T-helper 17 cell (primary cell): Measurements from ENCODE around the gene PIK3R2. TPM values are rescaled to one million over a fixed set of nuclear protein-coding genes. Genes with fewer than 3 reads are reported as not detected.
"Not testable (repeated sequence)": the region's sequence is repeated elsewhere in the genome, so short reads cannot be mapped to it uniquely, and the experiment has no call there.

Experiments
- ATAC-seq: fragments of 150-1000 bp; cut with Tn5 transposase; 2 replicates; pipeline ENCODE4 v1.10.0; 2021; ENCODE audit warnings: mild to moderate bottlenecking, moderate library complexity
- DNase-seq, 3 donors: peaks; one replicate each; pipeline versions ENCODE4 v3.0.0 to v3.0.0-alpha.2; 2020 to 2021
- H3K9me3 ChIP-seq: one replicate; pipeline ENCODE4 v1.7.0; 2013; ENCODE audit warnings: low read length, mild to moderate bottlenecking; ENCODE audit not compliant: control insufficient read depth, poor library complexity, severe bottlenecking
- H3K27ac Mint-ChIP-seq: one replicate; pipeline ENCODE4 v1.8.0; 2022; ENCODE audit warnings: mild to moderate bottlenecking, moderate library complexity, mixed read lengths
- H3K27me3 Mint-ChIP-seq: one replicate; pipeline ENCODE4 v1.8.0; 2022; ENCODE audit warnings: mixed read lengths
- H3K36me3 Mint-ChIP-seq: one replicate; pipeline ENCODE4 v1.8.0; 2022; ENCODE audit warnings: low read depth, mixed read lengths
- H3K4me1 Mint-ChIP-seq: one replicate; pipeline ENCODE4 v1.8.0; 2022; ENCODE audit warnings: mild to moderate bottlenecking, mixed read lengths
- H3K4me3 Mint-ChIP-seq: one replicate; pipeline ENCODE4 v1.8.0; 2022; ENCODE audit warnings: mild to moderate bottlenecking, moderate library complexity, mixed read lengths
- total RNA-seq, 4 donors: library from RNA in 2 of 4; stranded (reverse) in 2 of 4; gene quantifications; one replicate each; pipeline ENCODE4 v1.2.3 and lab custom pipeline; 2022 to 2026

Gene PIK3R2
- total RNA-seq, 2 donors from 2014 or later: 8.6 to 9.1 TPM

GRCh38 chr19:18149596-18149975 is 3.4 kb upstream of the PIK3R2 start:
- H3K36me3 Mint-ChIP-seq: peaks cover 5% of the 10 kb centered on the region
- peaks cover 20% of the 10 kb centered on the region for H3K4me1 Mint-ChIP-seq
- no peak overlapping the region for H3K4me3 Mint-ChIP-seq
- H3K27me3 Mint-ChIP-seq: no peaks in the 10 kb centered on the region
- H3K9me3 ChIP-seq: no peaks in the 10 kb centered on the region
- no peak for ATAC-seq
- no peak overlapping the region for H3K27ac Mint-ChIP-seq
- DNase-seq: no peak

- no peak for DNase-seq
- Mint-ChIP-seq H3K4me3 (peak overlapping the region; percentile 92), H3K27ac (peak overlapping the region; percentile 96), H3K4me1 (peaks cover 24% of the 10 kb centered on the region), H3K36me3 (peaks cover 5% of the 10 kb centered on the region), H3K27me3 (no peaks in the 10 kb centered on the region)
- H3K9me3 ChIP-seq: no peaks in the 10 kb centered on the region
- ATAC-seq: no peak
Measured at GRCh38 chr19:18150776-18151624, 2.0 kb upstream of the PIK3R2 start.

GRCh38 chr19:18152442-18152816 is 534 bp upstream of the PIK3R2 start:
- no peaks in the 10 kb centered on the region for H3K27me3 Mint-ChIP-seq
- H3K36me3 Mint-ChIP-seq: no peaks in the 10 kb centered on the region
- H3K4me3 Mint-ChIP-seq: peak overlapping the region; percentile 92
- peaks cover 21% of the 10 kb centered on the region for H3K4me1 Mint-ChIP-seq
- H3K9me3 ChIP-seq: no peaks in the 10 kb centered on the region
- peak overlapping the region; percentile 96 for H3K27ac Mint-ChIP-seq
- peak; percentile 69 for ATAC-seq
- peak; percentile 86 to 97 (median 92) for DNase-seq

- H3K4me1 Mint-ChIP-seq: peaks cover 21% of the 10 kb centered on the region
- H3K36me3 Mint-ChIP-seq: no peaks in the 10 kb centered on the region
Measured at GRCh38 chr19:18153556-18154134, 682 bp downstream of the PIK3R2 start.

GRCh38 chr19:18155095-18156087 is 2.4 kb downstream of the PIK3R2 start:
- ATAC-seq (no peak), DNase-seq (no peak)
- Mint-ChIP-seq H3K27ac (peak overlapping the region; percentile 41), H3K4me1 (peaks cover 22% of the 10 kb centered on the region), H3K36me3 (no peaks in the 10 kb centered on the region), H3K4me3 (no peak overlapping the region), H3K27me3 (no peaks in the 10 kb centered on the region)
- no peaks in the 10 kb centered on the region for H3K9me3 ChIP-seq

More at GRCh38 chr19:18153556-18154134, 682 bp downstream of the PIK3R2 start:
- H3K4me3 Mint-ChIP-seq: peak overlapping the region; percentile 92
- ATAC-seq (no peak), DNase-seq (peak in 2 of 3 donors; percentile 28 to 33)
- H3K27me3 Mint-ChIP-seq: no peaks in the 10 kb centered on the region
- no peaks in the 10 kb centered on the region for H3K9me3 ChIP-seq
- peak overlapping the region; percentile 77 for H3K27ac Mint-ChIP-seq

- Mint-ChIP-seq H3K27me3 (no peaks in the 10 kb centered on the region), H3K36me3 (no peaks in the 10 kb centered on the region), H3K4me1 (peaks cover 25% of the 10 kb centered on the region), H3K4me3 (no peak overlapping the region), H3K27ac (peak overlapping the region; percentile 41)
- ATAC-seq (no peak), DNase-seq (no peak)
- no peaks in the 10 kb centered on the region for H3K9me3 ChIP-seq
Measured at GRCh38 chr19:18156268-18156667, 3.3 kb downstream of the PIK3R2 start.

- no peaks in the 10 kb centered on the region for H3K27me3 Mint-ChIP-seq
- DNase-seq (no peak), ATAC-seq (no peak)
- H3K4me1 Mint-ChIP-seq: peaks cover 22% of the 10 kb centered on the region
- no peak overlapping the region for H3K4me3 Mint-ChIP-seq
- H3K36me3 Mint-ChIP-seq: no peaks in the 10 kb centered on the region
- H3K27ac Mint-ChIP-seq: no peak overlapping the region
- no peaks in the 10 kb centered on the region for H3K9me3 ChIP-seq
Measured at GRCh38 chr19:18156841-18157464, 4.0 kb downstream of the PIK3R2 start.

- DNase-seq (no peak), ATAC-seq (no peak)
- Mint-ChIP-seq H3K27ac (no peak overlapping the region), H3K4me3 (no peak overlapping the region), H3K36me3 (no peaks in the 10 kb centered on the region), H3K4me1 (peaks cover 18% of the 10 kb centered on the region), H3K27me3 (no peaks in the 10 kb centered on the region)
- no peaks in the 10 kb centered on the region for H3K9me3 ChIP-seq
Measured at GRCh38 chr19:18157465-18158063, 4.6 kb downstream of the PIK3R2 start.

GRCh38 chr19:18158467-18158866 is 5.5 kb downstream of the PIK3R2 start:
- no peaks in the 10 kb centered on the region for H3K36me3 Mint-ChIP-seq
- no peak overlapping the region for H3K4me3 Mint-ChIP-seq
- ATAC-seq (no peak), DNase-seq (no peak)
- H3K9me3 ChIP-seq: no peaks in the 10 kb centered on the region
- no peaks in the 10 kb centered on the region for H3K27me3 Mint-ChIP-seq
- H3K27ac Mint-ChIP-seq: no peak overlapping the region
- H3K4me1 Mint-ChIP-seq: peaks cover 18% of the 10 kb centered on the region

GRCh38 chr19:18159059-18159616 is 6.2 kb downstream of the PIK3R2 start:
- not testable (repeated sequence) for H3K9me3 ChIP-seq, ATAC-seq, DNase-seq, H3K27ac Mint-ChIP-seq, H3K36me3 Mint-ChIP-seq, H3K27me3 Mint-ChIP-seq
- Mint-ChIP-seq H3K4me1 (peaks cover 15% of the 10 kb centered on the region), H3K4me3 (peak overlapping the region; percentile 49)

- H3K27me3 Mint-ChIP-seq: no peaks in the 10 kb centered on the region
- no peak for DNase-seq
- no peak for ATAC-seq
- peak overlapping the region; percentile 32 for H3K27ac Mint-ChIP-seq
- peaks cover 9% of the 10 kb centered on the region for H3K4me1 Mint-ChIP-seq
- H3K4me3 Mint-ChIP-seq: no peak overlapping the region
- H3K36me3 Mint-ChIP-seq: no peaks in the 10 kb centered on the region
- no peaks in the 10 kb centered on the region for H3K9me3 ChIP-seq
Measured at GRCh38 chr19:18159810-18160209, 6.8 kb downstream of the PIK3R2 start.

- H3K9me3 ChIP-seq: no peaks in the 10 kb centered on the region
- no peaks in the 10 kb centered on the region for H3K27me3 Mint-ChIP-seq
- H3K4me1 Mint-ChIP-seq: peaks cover 7% of the 10 kb centered on the region
- ATAC-seq (no peak), DNase-seq (no peak)
- H3K27ac Mint-ChIP-seq: peak overlapping the region; percentile 32
- H3K4me3 Mint-ChIP-seq: peak overlapping the region; percentile 73
- H3K36me3 Mint-ChIP-seq: no peaks in the 10 kb centered on the region
Measured at GRCh38 chr19:18160493-18160970, 7.6 kb downstream of the PIK3R2 start.
